Ovary (tissue), 9 donors: ENCODE measurements around the gene CCDC13. TPM values are rescaled to one million over a fixed set of nuclear protein-coding genes. Genes with fewer than 3 reads are reported as not detected.

Experiments
- DNase-seq, 5 donors: peaks; one replicate each; pipeline ENCODE4 v3.0.0-alpha.2; 2019 to 2020
- H3K27ac ChIP-seq, 2 donors: fragments of 200-600 bp; one replicate each; pipeline versions ENCODE4 v1.5.1 to v1.8.0; 2019 to 2022
- H3K27me3 ChIP-seq: fragments of 200-600 bp; one replicate; pipeline ENCODE4 v1.8.0; 2022
- H3K36me3 ChIP-seq: fragments of 200-600 bp; sonication (generic); one replicate; pipeline ENCODE4 v1.5.1; 2019
- H3K4me1 ChIP-seq: one replicate; pipeline ENCODE4 v1.8.1; 2013; ENCODE audit warnings: mild to moderate bottlenecking, moderate library complexity; ENCODE audit not compliant: insufficient read depth
- H3K4me3 ChIP-seq: fragments of 200-600 bp; sonication (generic); one replicate; pipeline ENCODE4 v1.5.1; 2017
- H3K9me3 ChIP-seq, 2 donors: fragments of 200-600 bp in 1 of 2; sonication (generic) in 1 of 2; one replicate each; pipeline versions ENCODE4 v1.5.1 to v1.8.1; 2013 to 2019; ENCODE audit warnings: mild to moderate bottlenecking in 1 of 2, moderate library complexity in 1 of 2
- CTCF ChIP-seq, 3 donors: fragments of 450-650 bp in 2 of 3; fragments of 200-600 bp in 1 of 3; IDR thresholded peaks; one replicate each; pipeline versions ENCODE4 v1.5.1 to v1.8.0; 2016 to 2022; ENCODE audit warnings: antibody characterized with exemption in 3 of 3, mild to moderate bottlenecking in 1 of 3
- EP300 ChIP-seq: sonication (generic); formaldehyde crosslinking; IDR thresholded peaks from one replicate; pipeline ENCODE4 v1.6.1; 2017; ENCODE audit warnings: antibody characterized with exemption
- POLR2A ChIP-seq: fragments of 450-650 bp; IDR thresholded peaks from one replicate; pipeline ENCODE4 v1.6.1; 2017; ENCODE audit warnings: antibody characterized with exemption, mild to moderate bottlenecking, moderate library complexity
- WGBS, 3 donors: extraction: QIAGEN DNeasy Blood & Tissue Kit in 1 of 3; methylation state at CpG; one replicate each; pipeline versions ENCODE4 v1.1.5 to v1.1.7; 2013 to 2017; 5-methylcytosine and 5-hydroxymethylcytosine counted together
- intact Hi-C, 4 donors: fragments of 100-400 bp; cut with DNase I; formaldehyde crosslinking; loops; one replicate each; pipeline versions ENCODE4 v1.11.0 to v1.15.1; 2022 to 2023
- polyA plus RNA-seq, 2 donors: library from polyadenylated mRNA; stranded (reverse); fragments of 200-250 nt in 1 of 2; fragments of 350-450 nt in 1 of 2; fragmentation: Illumina TruSeq in 1 of 2; extraction: RNeasy Lipid Tissue Mini Kit (QIAGEN cat#74804) in 1 of 2; gene quantifications; one replicate each; pipeline ENCODE4 v1.2.3, GENCODE V29; 2013 to 2014
- total RNA-seq, 7 donors: library from RNA; depleted of rRNA in 2 of 7; stranded (reverse); fragments of >200 nt in 2 of 7; fragmentation: NEBNext Ultra II Directional in 3 of 7; extraction: Animal tissue kit (Norgen Biotek cat#: 25700) in 3 of 7; gene quantifications; one replicate each; pipeline versions ENCODE4 v1.1.0 to v1.2.4, GENCODE V29; 2016 to 2023
- donor health status: DM: no; HTN: no; CAD: no; lungs with moderate emphysema.
- donor health status: DM: no; HTN: no; CAD: no.
- donor health status: Bipolar disorder and iron deficiency.
- donor health status: DM: yes; HTN: yes; CAD: no.
- donor health status: DM: no; HTN: no; CAD: no.
- donor health status: DM: yes; HTN: yes; CAD: no.

The CCDC13 gene
- total and polyA plus RNA-seq, 9 donors, result 0.24 to 5.7 (median 0.75) TPM

- no peak overlapping the region for H3K27ac ChIP-seq
- intact Hi-C loops, result loop anchor here in 2 of 4 donors (10.0 kb wide), 2 partner anchors 91 to 161 kb away; partner anchors contain the start of genes SEC22C (in 1 of the 2) and ZBTB47 (in 1 of the 2)
- TF ChIP-seq CTCF (IDR thresholded peaks at IDR 0.05) (no peak), EP300 (no peak), POLR2A (no peak)
- peaks cover 9% of the 10 kb centered on the region for H3K4me1 ChIP-seq
- no peak overlapping the region for H3K4me3 ChIP-seq
- H3K27me3 ChIP-seq, result no peaks in the 10 kb centered on the region
- H3K9me3 ChIP-seq, result no peaks in the 10 kb centered on the region
- 72 to 85% (median 78%) methylated on average over 3 of the region's 3 CpGs for WGBS, 3 donors
- no peaks in the 10 kb centered on the region for H3K36me3 ChIP-seq
- DNase-seq, result no peak
These were observed 27.7 kb downstream of the CCDC13 start for GRCh38 chr3:42745291-42745745.

- no peaks in the 10 kb centered on the region for H3K9me3 ChIP-seq
- no peak for DNase-seq
- H3K27me3 ChIP-seq, result no peaks in the 10 kb centered on the region
- no peaks in the 10 kb centered on the region for H3K36me3 ChIP-seq
- WGBS, 3 donors, result 92 to 95% (median 94%) methylated on average over 7 of the region's 7 CpGs
- no peak overlapping the region for H3K27ac ChIP-seq
- H3K4me1 ChIP-seq, result peaks cover 9% of the 10 kb centered on the region
- no peak for TF ChIP-seq EP300
- no peak for TF ChIP-seq CTCF (IDR thresholded peaks at IDR 0.05)
- no peak for TF ChIP-seq POLR2A
- H3K4me3 ChIP-seq, result no peak overlapping the region
- intact Hi-C loops, result loop anchor here in 2 of 4 donors (10.0 kb wide), 2 partner anchors 89 to 159 kb away; partner anchors contain the start of genes SEC22C (in 1 of the 2) and ZBTB47 (in 1 of the 2)
These were observed 29.7 kb downstream of the CCDC13 start for GRCh38 chr3:42743204-42743995.

- Histone ChIP-seq H3K36me3 (no peaks in the 10 kb centered on the region), H3K27me3 (no peaks in the 10 kb centered on the region), H3K4me3 (no peak overlapping the region), H3K27ac (no peak overlapping the region), H3K9me3 (no peaks in the 10 kb centered on the region), H3K4me1 (peaks cover 9% of the 10 kb centered on the region)
- intact Hi-C loops, result loop anchor here in 2 of 4 donors (10.0 kb wide), 2 partner anchors 88 to 158 kb away; partner anchors contain the start of genes SEC22C (in 1 of the 2) and ZBTB47 (in 1 of the 2)
- no peak for DNase-seq
- TF ChIP-seq POLR2A, result no peak
- 89 to 95% (median 91%) methylated on average over 9 of the region's 9 CpGs for WGBS, 3 donors
These were observed 30.4 kb downstream of the CCDC13 start for GRCh38 chr3:42742688-42743087.

- 88 to 91% (median 89%) methylated on average over 4 of the region's 4 CpGs for WGBS, 3 donors
- H3K9me3 ChIP-seq, result no peaks in the 10 kb centered on the region
- no peak overlapping the region for H3K27ac ChIP-seq
- peaks cover 9% of the 10 kb centered on the region for H3K4me1 ChIP-seq
- TF ChIP-seq POLR2A (no peak), EP300 (no peak)
- no peak overlapping the region for H3K4me3 ChIP-seq
- H3K36me3 ChIP-seq, result no peaks in the 10 kb centered on the region
- H3K27me3 ChIP-seq, result no peaks in the 10 kb centered on the region
- no peak for DNase-seq
- intact Hi-C loops, result loop anchor here in 2 of 4 donors (10.0 kb wide), 2 partner anchors 87 to 157 kb away; partner anchors contain the start of genes SEC22C (in 1 of the 2) and ZBTB47 (in 1 of the 2)
These were observed 30.8 kb downstream of the CCDC13 start for GRCh38 chr3:42742259-42742658.

GRCh38 chr3:42741796-42742195, 31.3 kb downstream of the CCDC13 start:
- no peaks in the 10 kb centered on the region for H3K27me3 ChIP-seq
- no peak overlapping the region for H3K27ac ChIP-seq
- H3K4me1 ChIP-seq, result peaks cover 7% of the 10 kb centered on the region
- H3K36me3 ChIP-seq, result no peaks in the 10 kb centered on the region
- TF ChIP-seq CTCF (IDR thresholded peaks at IDR 0.05) (no peak), EP300 (no peak), POLR2A (no peak)
- H3K9me3 ChIP-seq, result no peaks in the 10 kb centered on the region
- DNase-seq, result no peak
- 81 to 93% (median 81%) methylated on average over 3 of the region's 3 CpGs for WGBS, 3 donors
- H3K4me3 ChIP-seq, result no peak overlapping the region
- intact Hi-C loops, result loop anchor here in 2 of 4 donors (10.0 kb wide), 2 partner anchors 87 to 157 kb away; partner anchors contain the start of genes SEC22C (in 1 of the 2) and ZBTB47 (in 1 of the 2)
